Loucy (cell line): ENCODE results near the gene KRTAP1-4.

Experiments
- EZH2phosphoT487 ChIP-seq: fragments of 200-600 bp; IDR thresholded peaks from 2 replicates; pipeline ENCODE4 v1.6.1; 2018; ENCODE audit warnings: antibody characterized with exemption, mild to moderate bottlenecking, moderate library complexity, borderline replicate concordance
- TF ChIP-seq, protein P1 (sequence below): fragments of 200-600 bp; sonication (generic); conservative IDR thresholded peaks from 2 replicates; pipeline ENCODE4 v1.5.1; 2014; ENCODE audit warnings: mild to moderate bottlenecking, antibody characterized with exemption, low read length

DNA sequence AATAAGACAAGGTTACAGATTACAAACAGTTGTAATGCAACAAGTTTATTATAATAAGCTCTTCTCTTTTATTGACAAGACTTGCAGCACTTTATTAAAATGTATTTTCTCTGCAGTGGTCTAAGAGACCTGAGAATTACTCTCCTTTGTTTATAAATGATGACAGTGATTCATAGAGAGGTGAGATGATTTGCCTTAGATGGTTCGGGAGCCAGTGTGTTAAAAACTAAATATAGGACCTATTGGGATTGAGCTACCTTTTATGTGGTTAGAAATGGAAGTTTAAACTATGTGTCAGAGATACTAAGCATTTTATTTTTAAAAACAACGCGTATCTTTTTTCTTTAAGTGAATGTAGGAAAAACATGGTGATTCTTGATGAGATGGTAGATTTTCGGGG lies 33.2 kb downstream of the KRTAP1-4 start:
- TF ChIP-seq, protein P1, sequence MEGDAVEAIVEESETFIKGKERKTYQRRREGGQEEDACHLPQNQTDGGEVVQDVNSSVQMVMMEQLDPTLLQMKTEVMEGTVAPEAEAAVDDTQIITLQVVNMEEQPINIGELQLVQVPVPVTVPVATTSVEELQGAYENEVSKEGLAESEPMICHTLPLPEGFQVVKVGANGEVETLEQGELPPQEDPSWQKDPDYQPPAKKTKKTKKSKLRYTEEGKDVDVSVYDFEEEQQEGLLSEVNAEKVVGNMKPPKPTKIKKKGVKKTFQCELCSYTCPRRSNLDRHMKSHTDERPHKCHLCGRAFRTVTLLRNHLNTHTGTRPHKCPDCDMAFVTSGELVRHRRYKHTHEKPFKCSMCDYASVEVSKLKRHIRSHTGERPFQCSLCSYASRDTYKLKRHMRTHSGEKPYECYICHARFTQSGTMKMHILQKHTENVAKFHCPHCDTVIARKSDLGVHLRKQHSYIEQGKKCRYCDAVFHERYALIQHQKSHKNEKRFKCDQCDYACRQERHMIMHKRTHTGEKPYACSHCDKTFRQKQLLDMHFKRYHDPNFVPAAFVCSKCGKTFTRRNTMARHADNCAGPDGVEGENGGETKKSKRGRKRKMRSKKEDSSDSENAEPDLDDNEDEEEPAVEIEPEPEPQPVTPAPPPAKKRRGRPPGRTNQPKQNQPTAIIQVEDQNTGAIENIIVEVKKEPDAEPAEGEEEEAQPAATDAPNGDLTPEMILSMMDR = no peak
- no peak for TF ChIP-seq EZH2phosphoT487
